Astrocyte of the cerebellum (primary cell): ENCODE results near the gene EMX1.

Source experiments
- DNase-seq: peaks from one replicate; pipeline ENCODE4 v3.0.0-alpha.2; 2011; ENCODE audit warnings: low read depth
- H3K4me3 ChIP-seq: 2 replicates; pipeline ENCODE4 v1.5.1; 2011; ENCODE audit warnings: mild to moderate bottlenecking, low read depth, low read length, moderate library complexity
- in situ Hi-C: cut with HindIII; loops from 2 replicates; pipeline ENCODE4 v1.10.0; 2017; ENCODE audit warnings: low sequenced_read_pairs
- TF ChIP-seq, protein P1 (sequence below): IDR thresholded peaks from 2 replicates; pipeline ENCODE4 v1.5.1; 2012; ENCODE audit warnings: low read length, low read depth, moderate library complexity, mild to moderate bottlenecking; ENCODE audit errors: missing control alignments

Gene EMX1

DNA sequence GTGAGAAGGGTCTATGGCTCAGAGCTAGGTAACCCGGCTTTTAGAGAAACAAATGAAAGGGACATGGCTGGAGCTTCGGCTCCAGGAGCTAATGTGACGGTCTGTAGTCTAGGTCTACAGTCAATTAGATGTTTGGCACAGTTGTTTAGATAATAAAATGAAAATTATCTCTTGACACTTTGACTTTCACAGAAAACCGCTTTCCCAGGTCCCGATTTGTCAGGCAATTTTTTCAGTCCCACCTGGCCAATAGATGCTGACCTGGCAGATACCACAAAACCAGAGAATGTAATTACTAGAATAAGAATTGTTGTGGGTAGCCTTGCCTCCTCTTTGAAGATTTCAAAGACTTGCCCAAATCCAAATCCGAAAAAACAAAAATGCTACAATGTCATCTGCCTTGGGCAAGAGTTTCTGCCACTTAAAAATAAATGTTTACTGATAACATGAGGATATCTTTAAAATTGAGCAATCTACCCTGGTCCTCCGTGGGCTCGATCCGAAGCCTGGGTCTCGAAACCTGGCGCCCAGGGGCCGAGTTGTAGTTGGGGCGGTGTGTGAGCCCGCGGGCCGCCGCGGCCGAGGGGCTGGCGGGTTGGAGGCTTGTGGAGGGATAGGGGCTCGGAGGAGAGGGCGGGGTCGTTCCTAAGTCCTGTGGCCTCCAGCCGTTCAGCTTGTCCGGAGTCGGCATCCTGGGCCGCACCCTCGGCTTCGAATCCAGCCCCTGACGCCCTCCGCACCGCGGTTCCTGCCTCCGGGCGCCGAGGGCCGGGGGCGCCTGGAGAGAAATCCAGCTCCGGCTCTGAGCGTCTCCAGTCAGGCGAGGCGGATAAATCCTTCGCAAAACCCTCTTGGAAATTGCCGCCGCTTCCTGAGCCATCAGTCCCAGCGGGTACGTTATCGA, 2.3 kb downstream of the EMX1 start:
- in situ Hi-C loops: no loop called here
- no peak for DNase-seq
- H3K4me3 ChIP-seq: no peak overlapping the region
- TF ChIP-seq, protein P1, sequence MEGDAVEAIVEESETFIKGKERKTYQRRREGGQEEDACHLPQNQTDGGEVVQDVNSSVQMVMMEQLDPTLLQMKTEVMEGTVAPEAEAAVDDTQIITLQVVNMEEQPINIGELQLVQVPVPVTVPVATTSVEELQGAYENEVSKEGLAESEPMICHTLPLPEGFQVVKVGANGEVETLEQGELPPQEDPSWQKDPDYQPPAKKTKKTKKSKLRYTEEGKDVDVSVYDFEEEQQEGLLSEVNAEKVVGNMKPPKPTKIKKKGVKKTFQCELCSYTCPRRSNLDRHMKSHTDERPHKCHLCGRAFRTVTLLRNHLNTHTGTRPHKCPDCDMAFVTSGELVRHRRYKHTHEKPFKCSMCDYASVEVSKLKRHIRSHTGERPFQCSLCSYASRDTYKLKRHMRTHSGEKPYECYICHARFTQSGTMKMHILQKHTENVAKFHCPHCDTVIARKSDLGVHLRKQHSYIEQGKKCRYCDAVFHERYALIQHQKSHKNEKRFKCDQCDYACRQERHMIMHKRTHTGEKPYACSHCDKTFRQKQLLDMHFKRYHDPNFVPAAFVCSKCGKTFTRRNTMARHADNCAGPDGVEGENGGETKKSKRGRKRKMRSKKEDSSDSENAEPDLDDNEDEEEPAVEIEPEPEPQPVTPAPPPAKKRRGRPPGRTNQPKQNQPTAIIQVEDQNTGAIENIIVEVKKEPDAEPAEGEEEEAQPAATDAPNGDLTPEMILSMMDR: no peak

GRCh38 chr2:72920318-72921087, 3.2 kb downstream of the EMX1 start:
- in situ Hi-C loops: no loop called here
- no peak for DNase-seq
- no peak overlapping the region for H3K4me3 ChIP-seq
- TF ChIP-seq, protein P1: no peak

DNA sequence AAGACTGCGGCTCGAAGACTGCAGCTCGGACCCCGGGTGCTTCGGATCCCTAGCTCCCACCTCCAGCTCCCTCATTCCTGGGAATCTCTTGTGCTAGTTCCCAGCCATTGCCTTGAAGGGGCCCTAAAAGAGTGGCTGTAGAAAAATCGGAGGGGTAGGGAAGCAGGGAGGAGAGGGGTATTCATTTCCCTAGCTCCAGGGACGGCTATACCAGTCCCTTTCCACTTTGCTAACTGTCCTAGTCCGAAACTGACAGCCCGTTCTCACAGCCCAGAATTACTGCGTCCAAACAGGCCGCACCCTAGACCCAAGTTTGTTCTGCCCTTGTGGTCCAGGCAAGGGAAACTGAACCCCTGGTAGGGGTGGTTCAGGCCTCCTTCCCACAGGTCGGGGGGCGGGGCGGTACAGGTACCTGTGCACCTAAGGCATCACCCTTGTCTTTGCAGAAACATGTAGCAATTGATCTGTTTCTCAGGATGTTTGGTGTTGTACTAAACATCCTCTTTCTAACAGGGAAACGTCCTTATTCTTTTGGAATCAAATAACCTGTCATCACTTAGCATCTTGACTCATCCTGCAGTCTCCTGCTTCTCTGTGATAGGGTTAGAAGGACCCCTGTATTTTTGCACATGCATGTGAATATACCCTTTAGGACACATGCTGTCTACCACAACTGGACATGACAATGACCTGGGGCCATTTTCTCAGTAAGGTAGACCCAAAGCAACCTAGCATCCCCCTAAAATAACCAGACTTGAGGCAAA, 4.0 kb downstream of the EMX1 start:
- no peak overlapping the region for H3K4me3 ChIP-seq
- TF ChIP-seq, protein P1: no peak
- DNase-seq: no peak
- in situ Hi-C loops: no loop called here

DNA sequence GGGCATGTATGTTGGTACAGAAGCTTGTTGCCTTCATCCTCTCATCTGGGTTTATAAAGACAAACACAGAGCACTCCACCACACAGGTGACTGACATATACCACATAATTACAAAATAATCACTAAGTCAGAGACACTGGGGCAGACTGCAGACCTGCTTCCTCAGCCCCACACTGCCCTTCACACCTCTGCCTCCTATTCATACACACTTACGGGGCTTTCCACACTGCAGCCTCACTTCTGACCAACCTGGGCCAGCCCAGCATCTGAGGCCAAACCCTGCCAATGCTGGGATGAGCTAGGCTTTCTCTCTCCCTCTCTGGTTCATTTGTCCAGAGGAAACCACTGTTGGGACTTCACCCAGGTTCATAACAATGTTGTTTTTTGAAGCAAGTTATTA, 4.5 kb downstream of the EMX1 start:
- TF ChIP-seq, protein P1: no peak
- DNase-seq: no peak
- in situ Hi-C loops: no loop called here
- H3K4me3 ChIP-seq: no peak overlapping the region

- TF ChIP-seq, protein P1: no peak
- DNase-seq: no peak
- H3K4me3 ChIP-seq: no peak overlapping the region
- in situ Hi-C loops: no loop called here
Observed at GRCh38 chr2:72923833-72924352, 6.6 kb downstream of the EMX1 start.
